MM.1S (cell line): ENCODE measurements around the gene POU3F3.

Source experiments
- DNase-seq: peaks from one replicate; pipeline ENCODE4 v3.0.0-alpha.2; 2015
- H2AFZ ChIP-seq: fragments of 300-600 bp; sonication (generic); 2 replicates; pipeline ENCODE4 v1.6.0; 2016; ENCODE audit warnings: antibody characterized with exemption, low read length
- H3F3A ChIP-seq: fragments of 300-600 bp; sonication (generic); 2 replicates; pipeline ENCODE4 v1.6.1; 2016; ENCODE audit warnings: mild to moderate bottlenecking, antibody characterized with exemption, low read length, moderate library complexity, mixed read lengths; ENCODE audit not compliant: insufficient read depth
- H3K27ac ChIP-seq: fragments of 300-600 bp; sonication (generic); 2 replicates; pipeline ENCODE4 v1.5.1; 2016; ENCODE audit warnings: mild to moderate bottlenecking, low read length
- H3K27me3 ChIP-seq: fragments of 300-600 bp; sonication (generic); replicated peaks from 2 replicates; pipeline ENCODE4 v1.6.0; 2016; ENCODE audit warnings: low read length; ENCODE audit not compliant: insufficient read depth
- H3K36me3 ChIP-seq: fragments of 300-600 bp; sonication (generic); replicated peaks from 2 replicates; pipeline ENCODE4 v1.6.1; 2016; ENCODE audit warnings: mild to moderate bottlenecking, low read length, mixed read lengths; ENCODE audit not compliant: insufficient read depth
- H3K4me1 ChIP-seq: fragments of 300-600 bp; sonication (generic); 2 replicates; pipeline ENCODE4 v1.6.1; 2016; ENCODE audit warnings: low read length, mixed read lengths
- H3K4me2 ChIP-seq: fragments of 300-600 bp; sonication (generic); 2 replicates; pipeline ENCODE4 v1.6.0; 2016; ENCODE audit warnings: low read depth, low read length
- H3K4me3 ChIP-seq: fragments of 300-600 bp; sonication (generic); 2 replicates; pipeline ENCODE4 v1.5.1; 2016; ENCODE audit warnings: low read length, mixed read lengths
- H3K79me2 ChIP-seq: fragments of 300-600 bp; sonication (generic); 2 replicates; pipeline ENCODE4 v1.6.1; 2016; ENCODE audit warnings: mixed run types, low read length, mixed read lengths
- H3K9ac ChIP-seq: fragments of 300-600 bp; sonication (generic); 2 replicates; pipeline ENCODE4 v1.6.1; 2016; ENCODE audit warnings: low read length, mixed read lengths
- H3K9me2 ChIP-seq: fragments of 300-600 bp; sonication (generic); replicated peaks from 2 replicates; pipeline ENCODE4 v1.6.1; 2016; ENCODE audit warnings: mild to moderate bottlenecking, low read length, mixed read lengths; ENCODE audit not compliant: insufficient read depth
- H3K9me3 ChIP-seq: fragments of 300-600 bp; sonication (generic); replicated peaks from 2 replicates; pipeline ENCODE4 v1.6.1; 2016; ENCODE audit warnings: mild to moderate bottlenecking, low read length, mixed read lengths; ENCODE audit not compliant: insufficient read depth
- H4K20me1 ChIP-seq: fragments of 300-600 bp; sonication (generic); 2 replicates; pipeline ENCODE4 v1.6.1; 2016; ENCODE audit warnings: mild to moderate bottlenecking, low read length, moderate library complexity, mixed read lengths; ENCODE audit not compliant: insufficient read depth
- EZH2 ChIP-seq: fragments of 300-600 bp; sonication (generic); optimal IDR thresholded peaks from 2 replicates; pipeline ENCODE3; 2017; ENCODE audit warnings: low read depth, mild to moderate bottlenecking, antibody characterized with exemption, low read length, mixed read lengths
- EZH2phosphoT487 ChIP-seq: fragments of 300-600 bp; sonication (generic); IDR thresholded peaks from 2 replicates; pipeline ENCODE4 v1.6.1; 2018; ENCODE audit warnings: antibody characterized with exemption, low read length
- TF ChIP-seq, protein P1 (sequence below): fragments of 300-600 bp; sonication (generic); IDR thresholded peaks from 2 replicates; pipeline ENCODE4 v1.5.1; 2016; ENCODE audit warnings: antibody characterized with exemption, low read length, mixed read lengths

The POU3F3 gene

DNA sequence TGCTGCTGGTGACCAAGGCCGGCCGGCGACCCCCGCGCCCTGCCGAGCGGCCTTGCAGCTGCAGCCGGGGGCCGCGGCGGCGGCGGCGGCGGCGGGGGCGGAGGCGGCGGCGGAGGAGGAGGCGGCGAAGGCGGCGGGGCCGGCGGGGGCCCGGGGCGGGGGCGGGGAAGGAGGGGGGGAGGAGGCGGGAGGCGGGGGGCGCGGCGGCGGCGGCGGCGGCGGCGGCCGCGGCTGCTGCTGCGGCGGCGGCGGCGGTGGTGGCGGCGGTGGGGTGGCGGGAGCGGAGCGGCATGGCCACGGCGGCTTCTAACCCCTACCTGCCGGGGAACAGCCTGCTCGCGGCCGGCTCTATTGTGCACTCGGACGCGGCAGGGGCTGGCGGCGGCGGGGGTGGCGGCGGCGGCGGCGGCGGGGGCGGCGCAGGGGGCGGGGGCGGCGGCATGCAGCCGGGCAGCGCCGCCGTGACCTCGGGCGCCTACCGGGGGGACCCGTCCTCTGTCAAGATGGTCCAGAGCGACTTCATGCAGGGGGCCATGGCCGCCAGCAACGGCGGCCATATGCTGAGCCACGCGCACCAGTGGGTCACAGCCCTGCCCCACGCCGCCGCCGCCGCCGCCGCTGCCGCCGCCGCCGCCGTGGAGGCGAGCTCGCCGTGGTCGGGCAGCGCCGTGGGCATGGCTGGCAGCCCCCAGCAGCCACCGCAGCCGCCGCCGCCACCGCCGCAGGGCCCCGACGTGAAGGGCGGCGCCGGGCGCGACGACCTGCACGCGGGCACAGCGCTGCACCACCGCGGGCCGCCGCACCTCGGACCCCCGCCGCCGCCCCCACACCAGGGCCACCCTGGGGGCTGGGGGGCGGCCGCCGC is 1.5 kb downstream of the POU3F3 start:
- Histone ChIP-seq H3K27me3 (peaks cover 16% of the 10 kb centered on the region), H3K27ac (no peak overlapping the region)
- TF ChIP-seq, protein P1, sequence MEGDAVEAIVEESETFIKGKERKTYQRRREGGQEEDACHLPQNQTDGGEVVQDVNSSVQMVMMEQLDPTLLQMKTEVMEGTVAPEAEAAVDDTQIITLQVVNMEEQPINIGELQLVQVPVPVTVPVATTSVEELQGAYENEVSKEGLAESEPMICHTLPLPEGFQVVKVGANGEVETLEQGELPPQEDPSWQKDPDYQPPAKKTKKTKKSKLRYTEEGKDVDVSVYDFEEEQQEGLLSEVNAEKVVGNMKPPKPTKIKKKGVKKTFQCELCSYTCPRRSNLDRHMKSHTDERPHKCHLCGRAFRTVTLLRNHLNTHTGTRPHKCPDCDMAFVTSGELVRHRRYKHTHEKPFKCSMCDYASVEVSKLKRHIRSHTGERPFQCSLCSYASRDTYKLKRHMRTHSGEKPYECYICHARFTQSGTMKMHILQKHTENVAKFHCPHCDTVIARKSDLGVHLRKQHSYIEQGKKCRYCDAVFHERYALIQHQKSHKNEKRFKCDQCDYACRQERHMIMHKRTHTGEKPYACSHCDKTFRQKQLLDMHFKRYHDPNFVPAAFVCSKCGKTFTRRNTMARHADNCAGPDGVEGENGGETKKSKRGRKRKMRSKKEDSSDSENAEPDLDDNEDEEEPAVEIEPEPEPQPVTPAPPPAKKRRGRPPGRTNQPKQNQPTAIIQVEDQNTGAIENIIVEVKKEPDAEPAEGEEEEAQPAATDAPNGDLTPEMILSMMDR = no peak
- TF ChIP-seq EZH2phosphoT487 = no peak
- no peak for TF ChIP-seq EZH2

DNA sequence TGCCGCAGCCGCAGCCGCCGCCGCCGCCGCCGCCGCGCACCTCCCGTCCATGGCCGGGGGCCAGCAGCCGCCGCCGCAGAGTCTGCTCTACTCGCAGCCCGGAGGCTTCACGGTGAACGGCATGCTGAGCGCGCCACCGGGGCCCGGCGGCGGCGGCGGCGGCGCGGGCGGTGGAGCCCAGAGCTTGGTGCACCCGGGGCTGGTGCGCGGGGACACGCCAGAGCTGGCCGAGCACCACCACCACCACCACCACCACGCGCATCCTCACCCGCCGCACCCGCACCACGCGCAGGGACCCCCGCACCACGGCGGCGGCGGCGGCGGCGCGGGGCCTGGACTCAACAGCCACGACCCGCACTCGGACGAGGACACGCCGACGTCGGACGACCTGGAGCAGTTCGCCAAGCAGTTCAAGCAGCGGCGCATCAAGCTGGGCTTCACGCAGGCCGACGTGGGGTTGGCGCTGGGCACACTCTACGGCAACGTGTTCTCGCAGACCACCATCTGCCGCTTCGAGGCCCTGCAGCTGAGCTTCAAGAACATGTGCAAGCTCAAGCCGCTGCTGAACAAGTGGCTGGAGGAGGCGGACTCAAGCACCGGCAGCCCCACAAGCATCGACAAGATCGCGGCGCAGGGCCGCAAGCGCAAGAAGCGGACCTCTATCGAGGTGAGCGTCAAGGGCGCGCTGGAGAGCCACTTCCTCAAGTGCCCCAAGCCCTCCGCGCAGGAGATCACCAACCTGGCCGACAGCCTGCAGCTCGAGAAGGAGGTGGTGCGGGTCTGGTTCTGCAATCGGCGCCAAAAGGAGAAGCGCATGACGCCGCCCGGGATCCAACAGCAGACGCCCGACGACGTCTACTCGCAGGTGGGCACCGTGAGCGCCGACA is 2.4 kb downstream of the POU3F3 start:
- Histone ChIP-seq H3K4me2 (no peak overlapping the region), H3K4me3 (no peak overlapping the region), H3K27me3 (peaks cover 10% of the 10 kb centered on the region)

More for the DNA sequence above, 1.5 kb downstream of the POU3F3 start:
- Histone ChIP-seq H3K36me3 (no peaks in the 10 kb centered on the region), H3K4me1 (no peaks in the 10 kb centered on the region), H3F3A (no peaks in the 10 kb centered on the region), H2AFZ (no peak overlapping the region), H3K4me2 (no peak overlapping the region), H4K20me1 (no peaks in the 10 kb centered on the region), H3K9ac (no peak overlapping the region), H3K9me2 (no peaks in the 10 kb centered on the region), H3K9me3 (no peaks in the 10 kb centered on the region), H3K4me3 (no peak overlapping the region), H3K79me2 (no peaks in the 10 kb centered on the region)
- no peak for DNase-seq

DNA sequence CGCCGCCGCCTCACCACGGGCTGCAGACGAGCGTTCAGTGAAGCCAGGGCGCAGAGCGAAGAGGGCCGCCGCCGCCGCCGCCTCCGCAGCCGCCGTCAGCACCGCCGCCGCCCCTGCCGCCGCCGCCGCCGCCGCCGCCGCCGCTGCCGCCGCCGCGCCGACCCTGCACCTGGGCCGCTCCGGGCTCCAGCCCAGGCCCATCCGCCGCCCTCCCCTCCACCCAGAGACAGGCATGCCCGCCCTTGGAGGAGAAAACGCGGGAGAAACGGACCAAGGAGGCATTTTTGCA is 3.0 kb downstream of the POU3F3 start:
- TF ChIP-seq, protein P1 = no peak
- no peak for TF ChIP-seq EZH2
- no peak for TF ChIP-seq EZH2phosphoT487
- Histone ChIP-seq H2AFZ (no peak overlapping the region), H3K36me3 (no peaks in the 10 kb centered on the region), H3K27ac (no peak overlapping the region), H3K4me1 (no peaks in the 10 kb centered on the region), H3K9me2 (no peaks in the 10 kb centered on the region), H3F3A (no peaks in the 10 kb centered on the region), H4K20me1 (no peaks in the 10 kb centered on the region), H3K9ac (no peak overlapping the region), H3K27me3 (peaks cover 8% of the 10 kb centered on the region; the same call in 1 of the 2 replicates), H3K79me2 (no peaks in the 10 kb centered on the region), H3K4me2 (no peak overlapping the region), H3K4me3 (no peak overlapping the region), H3K9me3 (no peaks in the 10 kb centered on the region)
- DNase-seq = no peak

More for the DNA sequence above, 2.4 kb downstream of the POU3F3 start:
- TF ChIP-seq, protein P1 = no peak
- TF ChIP-seq EZH2phosphoT487 (no peak), EZH2 (no peak)
- Histone ChIP-seq H3F3A (no peaks in the 10 kb centered on the region), H3K4me1 (no peaks in the 10 kb centered on the region), H3K79me2 (no peaks in the 10 kb centered on the region), H3K9ac (no peak overlapping the region), H3K27ac (no peak overlapping the region), H3K9me2 (no peaks in the 10 kb centered on the region), H2AFZ (no peak overlapping the region), H4K20me1 (no peaks in the 10 kb centered on the region), H3K9me3 (no peaks in the 10 kb centered on the region), H3K36me3 (no peaks in the 10 kb centered on the region)
- DNase-seq = no peak
